Mucosa of descending colon (tissue), 3 donors: ENCODE measurements around the gene ZFYVE16. TPM values are rescaled to one million over a fixed set of nuclear protein-coding genes. Genes with fewer than 3 reads are reported as not detected.
A peak's percentile ranks its signal among the peaks of the same experiment; 100 is the strongest.
"Not testable (repeated sequence)": the region's sequence is repeated elsewhere in the genome, so short reads cannot be mapped to it uniquely, and the experiment has no call there.

Experiments used
- ATAC-seq: fragments of 200-7000 bp; cut with Tn5 transposase; one replicate; pipeline ENCODE4 v1.9.1; 2020; ENCODE audit warnings: mild to moderate bottlenecking, moderate library complexity
- DNase-seq, 3 donors: peaks; one replicate each; pipeline ENCODE4 v3.0.0-alpha.2; 2020
- H3K36me3 ChIP-seq: fragments of 200-600 bp; one replicate; pipeline ENCODE4 v1.8.0; 2021; ENCODE audit warnings: low read depth, mild to moderate bottlenecking
- H3K4me1 ChIP-seq: fragments of 200-600 bp; one replicate; pipeline ENCODE4 v1.8.0; 2021; ENCODE audit warnings: low read depth, mild to moderate bottlenecking
- H3K4me3 ChIP-seq: fragments of 200-600 bp; one replicate; pipeline ENCODE4 v1.8.0; 2021; ENCODE audit warnings: mild to moderate bottlenecking
- H3K9me3 ChIP-seq: fragments of 200-600 bp; one replicate; pipeline ENCODE4 v1.8.0; 2021; ENCODE audit warnings: mild to moderate bottlenecking
- CTCF ChIP-seq: fragments of 200-600 bp; IDR thresholded peaks from one replicate; pipeline ENCODE4 v1.8.0; 2022; ENCODE audit warnings: antibody characterized with exemption, mild to moderate bottlenecking
- intact Hi-C, 2 donors: fragments of 100-400 bp; cut with DNase I in 1 of 2; cut with micrococcal nuclease in 1 of 2; formaldehyde crosslinking; loops; one replicate each; pipeline versions ENCODE4 v1.11.0 to v1.11.1; 2022; cut with DNase I, micrococcal nuclease
- total RNA-seq, 3 donors: library from RNA; stranded (reverse); fragmentation: NEBNext Ultra II Directional in 2 of 3; extraction: Animal tissue kit (Norgen Biotek cat#: 25700) in 2 of 3; gene quantifications; one replicate each; pipeline versions ENCODE4 v1.2.1 to v1.2.4, GENCODE V29; 2021 to 2023
- donor health status: DM: no; HTN: no; CAD: no; lungs with moderate emphysema.
- donor health status: DM: no; HTN: no; CAD: no.
- donor health status: DM: no; HTN: yes; CAD: no.

Gene ZFYVE16
- total RNA-seq, 3 donors from 2014 or later: 32.4 to 56.9 (median 52.2) TPM

- H3K9me3 ChIP-seq: no peaks in the 10 kb centered on the region
- intact Hi-C loops: no loop called here
- no peaks in the 10 kb centered on the region for H3K4me1 ChIP-seq
- DNase-seq (peak; percentile 37 to 50 (median 38)), ATAC-seq (no peak)
- H3K4me3 ChIP-seq: no peak overlapping the region
- TF ChIP-seq CTCF: no peak
- no peaks in the 10 kb centered on the region for H3K36me3 ChIP-seq
These were observed 18.3 kb upstream of the ZFYVE16 start for GRCh38 chr5:80389580-80389979.

- H3K4me3 ChIP-seq, H3K4me1 ChIP-seq, H3K36me3 ChIP-seq, DNase-seq, ATAC-seq, H3K9me3 ChIP-seq, intact Hi-C loops: not testable (repeated sequence)
These were observed 17.5 kb upstream of the ZFYVE16 start for GRCh38 chr5:80390413-80390812.

- H3K36me3 ChIP-seq, intact Hi-C loops, ATAC-seq, DNase-seq, H3K4me3 ChIP-seq, H3K9me3 ChIP-seq, H3K4me1 ChIP-seq: not testable (repeated sequence)
These were observed 16.6 kb upstream of the ZFYVE16 start for GRCh38 chr5:80391267-80391666.

GRCh38 chr5:80399526-80400239 is 8.2 kb upstream of the ZFYVE16 start:
- Histone ChIP-seq H3K36me3 (no peaks in the 10 kb centered on the region), H3K4me1 (no peaks in the 10 kb centered on the region), H3K4me3 (no peak overlapping the region), H3K9me3 (no peaks in the 10 kb centered on the region)
- DNase-seq (no peak), ATAC-seq (peak; percentile 34)
- no peak for TF ChIP-seq CTCF
- intact Hi-C loops: no loop called here

- not testable (repeated sequence) for ATAC-seq
These were observed 7.5 kb upstream of the ZFYVE16 start for GRCh38 chr5:80400368-80400767.

GRCh38 chr5:80403782-80404181 is 4.1 kb upstream of the ZFYVE16 start:
- DNase-seq: no peak
- intact Hi-C loops: no loop called here
- no peak for ATAC-seq
- no peaks in the 10 kb centered on the region for H3K9me3 ChIP-seq
- no peak for TF ChIP-seq CTCF
- peaks cover 5% of the 10 kb centered on the region for H3K4me1 ChIP-seq
- no peak overlapping the region for H3K4me3 ChIP-seq
- H3K36me3 ChIP-seq: no peaks in the 10 kb centered on the region

More at GRCh38 chr5:80400368-80400767, 7.5 kb upstream of the ZFYVE16 start:
- H3K36me3 ChIP-seq, H3K9me3 ChIP-seq, H3K4me1 ChIP-seq, DNase-seq, intact Hi-C loops, H3K4me3 ChIP-seq: not testable (repeated sequence)

GRCh38 chr5:80406980-80407734 is 707 bp upstream of the ZFYVE16 start:
- peaks cover 9% of the 10 kb centered on the region for H3K4me1 ChIP-seq
- intact Hi-C loops: no loop called here
- ATAC-seq: no peak
- no peak for TF ChIP-seq CTCF
- H3K36me3 ChIP-seq: no peaks in the 10 kb centered on the region
- peak overlapping the region; percentile 72 for H3K4me3 ChIP-seq
- no peaks in the 10 kb centered on the region for H3K9me3 ChIP-seq
- peak in 2 of 3 donors; percentile 50 to 56 for DNase-seq
